ENCODE data around the gene SCAMP4. TPM values are rescaled to one million over a fixed set of nuclear protein-coding genes. Genes with fewer than 3 reads are reported as not detected.

Gene SCAMP4
- total RNA-seq, 1 experiment from 2014 or later = 69.0 TPM

GRCh38 chr19:1908364-1908678 is 3.1 kb downstream of the SCAMP4 start:
- no peaks in the 10 kb centered on the region for H3K9me3 ChIP-seq (ENCODE audit: control insufficient read depth, low read depth, low read length)
- H3K27me3 ChIP-seq (ENCODE audit: insufficient read depth, low read length) = no peaks in the 10 kb centered on the region
- H3K9me3 Mint-ChIP-seq = no peaks in the 10 kb centered on the region; a peak in 1 of 5 replicates
- no peak overlapping the region for H4K5ac ChIP-seq (ENCODE audit: insufficient read length, low read depth, low read length)
- H4K20me1 ChIP-seq (ENCODE audit: control insufficient read depth, insufficient read depth, insufficient read length) = no peaks in the 10 kb centered on the region
- H2AFZ ChIP-seq (ENCODE audit: low read length) = no peak overlapping the region
- H3K27ac Mint-ChIP-seq = no peak overlapping the region
- no peak for DNase-seq
- no peak overlapping the region for H2BK120ac ChIP-seq (ENCODE audit: low read depth, low read length, poor library complexity, severe bottlenecking)
- H3K79me2 ChIP-seq (ENCODE audit: insufficient read depth, low read length) = peaks cover 17% of the 10 kb centered on the region; the same call in 1 of the 2 replicates
- no peak overlapping the region for H3K56ac ChIP-seq (ENCODE audit: insufficient read length, low read depth, low read length)
- no peak overlapping the region for H2AK5ac ChIP-seq (ENCODE audit: insufficient read length, low read length)
- no peak overlapping the region for H3T11ph ChIP-seq (ENCODE audit: low read length)
- H3K27me3 Mint-ChIP-seq (ENCODE audit: low read depth) = no peaks in the 10 kb centered on the region
- no peak overlapping the region for H4K8ac ChIP-seq (replicated peaks; ENCODE audit: insufficient read length, low read depth, low read length)
- no peak overlapping the region for H3K9ac ChIP-seq (ENCODE audit: extremely low read depth, insufficient read length, low read length)
- TF ChIP-seq, protein P1, sequence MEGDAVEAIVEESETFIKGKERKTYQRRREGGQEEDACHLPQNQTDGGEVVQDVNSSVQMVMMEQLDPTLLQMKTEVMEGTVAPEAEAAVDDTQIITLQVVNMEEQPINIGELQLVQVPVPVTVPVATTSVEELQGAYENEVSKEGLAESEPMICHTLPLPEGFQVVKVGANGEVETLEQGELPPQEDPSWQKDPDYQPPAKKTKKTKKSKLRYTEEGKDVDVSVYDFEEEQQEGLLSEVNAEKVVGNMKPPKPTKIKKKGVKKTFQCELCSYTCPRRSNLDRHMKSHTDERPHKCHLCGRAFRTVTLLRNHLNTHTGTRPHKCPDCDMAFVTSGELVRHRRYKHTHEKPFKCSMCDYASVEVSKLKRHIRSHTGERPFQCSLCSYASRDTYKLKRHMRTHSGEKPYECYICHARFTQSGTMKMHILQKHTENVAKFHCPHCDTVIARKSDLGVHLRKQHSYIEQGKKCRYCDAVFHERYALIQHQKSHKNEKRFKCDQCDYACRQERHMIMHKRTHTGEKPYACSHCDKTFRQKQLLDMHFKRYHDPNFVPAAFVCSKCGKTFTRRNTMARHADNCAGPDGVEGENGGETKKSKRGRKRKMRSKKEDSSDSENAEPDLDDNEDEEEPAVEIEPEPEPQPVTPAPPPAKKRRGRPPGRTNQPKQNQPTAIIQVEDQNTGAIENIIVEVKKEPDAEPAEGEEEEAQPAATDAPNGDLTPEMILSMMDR (conservative IDR thresholded peaks at IDR 0.05) = no peak
- H3K23ac ChIP-seq (ENCODE audit: insufficient read length, low read depth, low read length) = no peak overlapping the region
- WGBS (ENCODE audit: extremely low coverage, insufficient read length, low lambda C conversion rate) = no CpG with 5 or more reads among the region's 13 CpGs
- 0 out of 2 replicates have a peak, but pooled peaks cover 2% of the 10 kb centered on the region for H3K4me1 ChIP-seq (ENCODE audit: insufficient read depth, low read length)
- H3K4me1 Mint-ChIP-seq = peaks cover 11 to 17% of the 10 kb centered on the region in 2 experiments
- peaks cover 4% of the 10 kb centered on the region for H3K23me2 ChIP-seq (ENCODE audit: insufficient read length, low read depth, low read length, poor library complexity, severe bottlenecking)
- no peak overlapping the region for H3K18ac ChIP-seq (ENCODE audit: insufficient read length, low read depth, low read length)
- peaks cover 4% of the 10 kb centered on the region for H3K79me1 ChIP-seq (ENCODE audit: insufficient read depth, low read depth, low read length, poor library complexity, severe bottlenecking)
- H3K36me3 Mint-ChIP-seq (ENCODE audit: insufficient read depth in 1 of 3, low read depth in 3 of 3) = peaks cover 9 to 20% (median 11%) of the 10 kb centered on the region in 3 experiments
- no peak overlapping the region for H2BK20ac ChIP-seq (ENCODE audit: low read depth, low read length, poor library complexity, severe bottlenecking)
- no peak overlapping the region for H3K27ac ChIP-seq (ENCODE audit: insufficient read length, low read depth, low read length)
- no peak overlapping the region for H3K4me2 ChIP-seq (ENCODE audit: insufficient read depth, insufficient read length, low read length)
- no peak overlapping the region for H3K4me3 Mint-ChIP-seq
- H2BK12ac ChIP-seq (ENCODE audit: insufficient read length, low read depth, low read length) = no peak overlapping the region
- H2BK15ac ChIP-seq (ENCODE audit: low read depth, low read length) = no peak overlapping the region
- H4K91ac ChIP-seq (ENCODE audit: insufficient read length, low read depth, low read length) = no peak overlapping the region
- H3K4ac ChIP-seq (ENCODE audit: low read depth, low read length) = no peak overlapping the region
- H3K14ac ChIP-seq (ENCODE audit: insufficient read depth, low read length) = no peak overlapping the region; the same call in 1 of the 2 replicates
- H2BK5ac ChIP-seq (ENCODE audit: insufficient read length, low read length) = no peak overlapping the region

Measured in H9 (cell line).